HEK293 (cell line): ENCODE data around the gene PITPNM2.

ENCODE experiments used
- ATF2 ChIP-seq: fragments of 450-650 bp; formaldehyde crosslinking; IDR thresholded peaks from 2 replicates; pipeline ENCODE4 v1.5.1; 2016; ENCODE audit warnings: missing biosample characterization, missing genetic modification characterization, low read depth
- CTCF ChIP-seq: fragments of 450-650 bp; formaldehyde crosslinking; IDR thresholded peaks from 2 replicates; pipeline ENCODE4 v1.5.1; 2016; ENCODE audit warnings: missing biosample characterization, missing genetic modification characterization
- GLI4 ChIP-seq: fragments of 450-650 bp; formaldehyde crosslinking; IDR thresholded peaks from 2 replicates; pipeline ENCODE4 v1.5.1; 2016; ENCODE audit warnings: missing biosample characterization, missing genetic modification characterization
- PBX3 ChIP-seq: sonication (generic); formaldehyde crosslinking; IDR thresholded peaks from 2 replicates; pipeline ENCODE4 v1.8.1; 2022; ENCODE audit warnings: mild to moderate bottlenecking, moderate library complexity, missing genetic modification reagents
- REST ChIP-seq: fragments of 450-650 bp; formaldehyde crosslinking; IDR thresholded peaks from 2 replicates; pipeline ENCODE4 v1.5.1; 2016; ENCODE audit warnings: missing biosample characterization, missing genetic modification characterization
- SP3 ChIP-seq: fragments of 450-650 bp; formaldehyde crosslinking; IDR thresholded peaks from 2 replicates; pipeline ENCODE4 v1.5.1; 2016; ENCODE audit warnings: missing biosample characterization, missing genetic modification characterization
- YY1 ChIP-seq: fragments of 450-650 bp; formaldehyde crosslinking; IDR thresholded peaks from 2 replicates; pipeline ENCODE4 v1.5.1; 2018; ENCODE audit warnings: missing biosample characterization, missing genetic modification characterization
- ZBTB11 ChIP-seq: fragments of 450-650 bp; formaldehyde crosslinking; conservative IDR thresholded peaks from 2 replicates; pipeline ENCODE4 v1.5.1; 2016; ENCODE audit warnings: low read depth, missing biosample characterization, missing genetic modification characterization
- ZBTB44 ChIP-seq: fragments of 450-650 bp; IDR thresholded peaks from 2 replicates; pipeline ENCODE4 v1.5.1; 2018; ENCODE audit warnings: missing biosample characterization, mild to moderate bottlenecking, missing genetic modification characterization
- ZNF114 ChIP-seq: fragments of 450-650 bp; formaldehyde crosslinking; IDR thresholded peaks from 2 replicates; pipeline ENCODE4 v1.5.0; 2017; ENCODE audit warnings: missing biosample characterization, missing genetic modification characterization
- ZNF133 ChIP-seq: fragments of 450-650 bp; formaldehyde crosslinking; IDR thresholded peaks from 2 replicates; pipeline ENCODE4 v1.5.1; 2016; ENCODE audit warnings: missing biosample characterization, missing genetic modification characterization
- ZNF19 ChIP-seq: fragments of 450-650 bp; formaldehyde crosslinking; IDR thresholded peaks from 2 replicates; pipeline ENCODE4; 2016; ENCODE audit warnings: missing biosample characterization, missing genetic modification characterization, low read depth
- ZSCAN18 ChIP-seq: fragments of 450-650 bp; formaldehyde crosslinking; IDR thresholded peaks from 2 replicates; pipeline ENCODE4 v1.5.1; 2016; ENCODE audit warnings: missing biosample characterization, missing genetic modification characterization

GRCh38 chr12:123101526-123101925 lies 49.4 kb downstream of the PITPNM2 start:
- TF ChIP-seq ZNF133 (no peak), GLI4 (no peak), PBX3 (CRISPR knock-in tag) (no peak), ZBTB44 (tag by site-specific recombination) (no peak), CTCF (no peak), SP3 (tag by site-specific recombination) (no peak), ZSCAN18 (tag by site-specific recombination) (no peak), REST (tag by site-specific recombination) (no peak), ZBTB11 (tag by site-specific recombination) (no peak), ZNF19 (tag by site-specific recombination) (no peak), ZNF114 (no peak), YY1 (tag by site-specific recombination) (no peak), ATF2 (tag by site-specific recombination) (no peak)
